Loucy (cell line): Measurements from ENCODE around the gene TNRC6C.

Source experiments
- H2AFZ ChIP-seq: fragments of 200-600 bp; sonication (generic); 2 replicates; pipeline ENCODE4 v1.6.0; 2016; ENCODE audit warnings: antibody characterized with exemption, mild to moderate bottlenecking, low read length, moderate library complexity
- H3F3A ChIP-seq: fragments of 200-600 bp; 2 replicates; pipeline ENCODE4 v1.6.0; 2016; ENCODE audit warnings: antibody characterized with exemption, low read depth, mild to moderate bottlenecking
- H3K27me3 ChIP-seq: fragments of 200-600 bp; sonication (generic); 2 replicates; pipeline ENCODE4 v1.6.1; 2014; ENCODE audit warnings: low read length, mild to moderate bottlenecking; ENCODE audit not compliant: insufficient read depth, poor library complexity, severe bottlenecking
- H3K36me3 ChIP-seq: fragments of 200-600 bp; sonication (generic); 2 replicates; pipeline ENCODE4 v1.6.1; 2016; ENCODE audit warnings: low read length; ENCODE audit not compliant: insufficient read depth
- H3K4me1 ChIP-seq: fragments of 200-600 bp; sonication (generic); 2 replicates; pipeline ENCODE4 v1.5.1; 2014; ENCODE audit warnings: low read length, mild to moderate bottlenecking; ENCODE audit not compliant: insufficient read depth, poor library complexity, severe bottlenecking
- H3K4me2 ChIP-seq: fragments of 200-600 bp; sonication (generic); 2 replicates; pipeline ENCODE4 v1.6.0; 2014; ENCODE audit warnings: antibody characterized with exemption, low read length, low read depth, mild to moderate bottlenecking; ENCODE audit not compliant: poor library complexity, severe bottlenecking
- H3K4me3 ChIP-seq: fragments of 200-600 bp; sonication (generic); 2 replicates; pipeline ENCODE4 v1.5.1; 2014; ENCODE audit warnings: low read length, mild to moderate bottlenecking, mixed read lengths; ENCODE audit not compliant: poor library complexity, severe bottlenecking
- H3K79me2 ChIP-seq: fragments of 200-600 bp; sonication (generic); 2 replicates; pipeline ENCODE4 v1.6.1; 2014; ENCODE audit warnings: low read length; ENCODE audit not compliant: insufficient read depth
- H3K9ac ChIP-seq: fragments of 200-600 bp; sonication (generic); 2 replicates; pipeline ENCODE4 v1.6.0; 2014; ENCODE audit warnings: mild to moderate bottlenecking, low read depth, low read length, moderate library complexity; ENCODE audit not compliant: poor library complexity, severe bottlenecking
- H3K9me2 ChIP-seq: fragments of 200-600 bp; sonication (generic); replicated peaks from 2 replicates; pipeline ENCODE4 v1.6.1; 2016; ENCODE audit warnings: low read depth, low read length, mixed read lengths
- H3K9me3 ChIP-seq: fragments of 200-600 bp; sonication (generic); 2 replicates; pipeline ENCODE4 v1.6.1; 2014; ENCODE audit warnings: mild to moderate bottlenecking, antibody characterized with exemption, low read length, low read depth; ENCODE audit not compliant: insufficient read depth
- H4K20me1 ChIP-seq: fragments of 200-600 bp; sonication (generic); 2 replicates; pipeline ENCODE4 v1.6.0; 2014; ENCODE audit warnings: antibody characterized with exemption, low read length, mild to moderate bottlenecking; ENCODE audit not compliant: insufficient read depth, poor library complexity, severe bottlenecking
- CTCF ChIP-seq: fragments of 200-600 bp; sonication (generic); conservative IDR thresholded peaks from 2 replicates; pipeline ENCODE4 v1.5.1; 2014; ENCODE audit warnings: mild to moderate bottlenecking, antibody characterized with exemption, low read length
- EZH2phosphoT487 ChIP-seq: fragments of 200-600 bp; IDR thresholded peaks from 2 replicates; pipeline ENCODE4 v1.6.1; 2018; ENCODE audit warnings: antibody characterized with exemption, mild to moderate bottlenecking, moderate library complexity, borderline replicate concordance

TNRC6C gene

GRCh38 chr17:78101542-78101941 lies 143.0 kb downstream of the TNRC6C start:
- Histone ChIP-seq H3K9me3 (no peaks in the 10 kb centered on the region), H3K4me1 (no peaks in the 10 kb centered on the region), H4K20me1 (no peaks in the 10 kb centered on the region), H3K27me3 (no peaks in the 10 kb centered on the region), H3K4me2 (no peak overlapping the region), H2AFZ (no peak overlapping the region), H3K4me3 (no peak overlapping the region), H3K9me2 (no peaks in the 10 kb centered on the region), H3K36me3 (peaks cover 89% of the 10 kb centered on the region; the same call in 1 of the 2 replicates), H3K9ac (no peak overlapping the region), H3K79me2 (no peaks in the 10 kb centered on the region), H3F3A (0 out of 2 replicates have a peak, but pooled peaks cover 3% of the 10 kb centered on the region)
- TF ChIP-seq CTCF (no peak), EZH2phosphoT487 (no peak)

GRCh38 chr17:78103311-78103710 lies 144.8 kb downstream of the TNRC6C start:
- H3K9me3 ChIP-seq, result no peaks in the 10 kb centered on the region
- H3K4me3 ChIP-seq, result no peak overlapping the region
- TF ChIP-seq EZH2phosphoT487 (no peak), CTCF (no peak)
- no peaks in the 10 kb centered on the region for H3K9me2 ChIP-seq
- no peaks in the 10 kb centered on the region for H3K4me1 ChIP-seq
- H3K4me2 ChIP-seq, result no peak overlapping the region
- H2AFZ ChIP-seq, result no peak overlapping the region
- peaks cover 71% of the 10 kb centered on the region; the same call in 1 of the 2 replicates for H3K36me3 ChIP-seq
- H3K79me2 ChIP-seq, result no peaks in the 10 kb centered on the region
- H3K27me3 ChIP-seq, result no peaks in the 10 kb centered on the region
- 0 out of 2 replicates have a peak, but pooled peaks cover 7% of the 10 kb centered on the region for H3F3A ChIP-seq
- no peak overlapping the region for H3K9ac ChIP-seq
- no peaks in the 10 kb centered on the region for H4K20me1 ChIP-seq

GRCh38 chr17:78104540-78104941 lies 146.0 kb downstream of the TNRC6C start:
- TF ChIP-seq EZH2phosphoT487 (no peak), CTCF (no peak)
- Histone ChIP-seq H3K4me1 (no peaks in the 10 kb centered on the region), H3K79me2 (no peaks in the 10 kb centered on the region), H3K36me3 (peaks cover 63% of the 10 kb centered on the region; the same call in 1 of the 2 replicates), H3K4me2 (no peak overlapping the region), H3K9me3 (no peaks in the 10 kb centered on the region), H3K9me2 (no peaks in the 10 kb centered on the region), H3F3A (0 out of 2 replicates have a peak, but pooled peaks cover 7% of the 10 kb centered on the region), H3K9ac (no peak overlapping the region), H3K4me3 (no peak overlapping the region), H2AFZ (no peak overlapping the region), H3K27me3 (no peaks in the 10 kb centered on the region), H4K20me1 (no peaks in the 10 kb centered on the region)
